Measurements from ENCODE around the gene EPS8L3.

DNA sequence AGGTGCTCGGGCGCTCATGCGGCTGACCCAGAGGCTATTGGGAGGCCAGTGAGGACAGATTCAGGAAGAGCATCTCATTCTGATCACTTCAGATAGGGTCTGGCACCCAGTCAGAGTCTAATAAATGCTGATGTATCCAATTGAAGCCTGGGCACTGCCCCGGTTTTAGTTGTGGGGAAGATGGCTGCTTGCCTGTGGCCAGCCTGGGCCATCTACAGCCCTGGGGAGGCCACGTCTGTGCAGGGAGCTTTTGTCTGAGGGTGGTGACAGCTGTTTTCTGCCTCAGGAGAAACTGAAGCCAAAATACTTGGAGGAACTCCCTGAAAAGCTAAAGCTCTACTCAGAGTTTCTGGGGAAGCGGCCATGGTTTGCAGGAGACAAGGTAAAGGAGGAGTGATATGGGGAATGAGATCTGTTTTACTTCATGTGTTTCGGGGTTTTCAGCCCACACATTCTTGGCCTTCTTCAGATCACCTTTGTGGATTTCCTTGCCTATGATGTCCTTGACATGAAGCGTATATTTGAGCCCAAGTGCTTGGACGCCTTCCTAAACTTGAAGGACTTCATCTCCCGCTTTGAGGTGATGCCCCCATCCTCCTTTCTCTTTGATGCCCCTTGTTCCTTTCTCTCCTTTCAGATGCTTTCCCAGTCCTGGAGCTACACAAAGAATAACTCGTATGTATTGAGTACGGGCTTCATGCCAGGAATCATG is 48.9 kb downstream of the EPS8L3 start:
- TF ChIP-seq, protein P1, sequence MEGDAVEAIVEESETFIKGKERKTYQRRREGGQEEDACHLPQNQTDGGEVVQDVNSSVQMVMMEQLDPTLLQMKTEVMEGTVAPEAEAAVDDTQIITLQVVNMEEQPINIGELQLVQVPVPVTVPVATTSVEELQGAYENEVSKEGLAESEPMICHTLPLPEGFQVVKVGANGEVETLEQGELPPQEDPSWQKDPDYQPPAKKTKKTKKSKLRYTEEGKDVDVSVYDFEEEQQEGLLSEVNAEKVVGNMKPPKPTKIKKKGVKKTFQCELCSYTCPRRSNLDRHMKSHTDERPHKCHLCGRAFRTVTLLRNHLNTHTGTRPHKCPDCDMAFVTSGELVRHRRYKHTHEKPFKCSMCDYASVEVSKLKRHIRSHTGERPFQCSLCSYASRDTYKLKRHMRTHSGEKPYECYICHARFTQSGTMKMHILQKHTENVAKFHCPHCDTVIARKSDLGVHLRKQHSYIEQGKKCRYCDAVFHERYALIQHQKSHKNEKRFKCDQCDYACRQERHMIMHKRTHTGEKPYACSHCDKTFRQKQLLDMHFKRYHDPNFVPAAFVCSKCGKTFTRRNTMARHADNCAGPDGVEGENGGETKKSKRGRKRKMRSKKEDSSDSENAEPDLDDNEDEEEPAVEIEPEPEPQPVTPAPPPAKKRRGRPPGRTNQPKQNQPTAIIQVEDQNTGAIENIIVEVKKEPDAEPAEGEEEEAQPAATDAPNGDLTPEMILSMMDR (IDR thresholded peaks at IDR 0.05): no peak
- TF ChIP-seq POLR2A (IDR thresholded peaks at IDR 0.05): no peak

Measured in esophagus squamous epithelium (tissue), 4 donors.